Endothelial cell of umbilical vein (primary cell): ENCODE data around the gene KIAA1549.

ENCODE experiments used
- EZH2 ChIP-seq: IDR thresholded peaks from 2 replicates; pipeline ENCODE4 v1.6.1; 2012; ENCODE audit warnings: borderline replicate concordance, low read depth, mild to moderate bottlenecking, moderate library complexity, low read length, inconsistent platforms; ENCODE audit not compliant: severe bottlenecking
- JUN ChIP-seq: IDR thresholded peaks from 2 replicates; pipeline ENCODE4 v1.6.1; 2011; ENCODE audit warnings: borderline replicate concordance, low read depth; ENCODE audit not compliant: insufficient read length, insufficient read depth
- MYC ChIP-seq: IDR thresholded peaks from one replicate; pipeline ENCODE4 v1.6.1; 2011; ENCODE audit warnings: mild to moderate bottlenecking, low read depth, low read length
- POLR2A ChIP-seq: IDR thresholded peaks from 2 replicates; pipeline ENCODE4 v1.6.1; 2012; ENCODE audit warnings: low read depth, mild to moderate bottlenecking, control low read depth, low read length
- POLR2AphosphoS5 ChIP-seq: IDR thresholded peaks from 2 replicates; pipeline ENCODE4 v1.6.1; 2012; ENCODE audit warnings: low read depth, mild to moderate bottlenecking, control low read depth, low read length, moderate library complexity; ENCODE audit not compliant: insufficient read depth
- TF ChIP-seq, protein P1 (sequence below), 2 donors: IDR thresholded peaks; 1 replicate in 1 of 2; 2 replicates in 1 of 2; pipeline ENCODE4 v1.5.1; 2011; ENCODE audit warnings: low read length in 2 of 2, mild to moderate bottlenecking in 2 of 2, moderate library complexity in 2 of 2, control low read depth in 1 of 2, inconsistent platforms in 1 of 2, low read depth in 1 of 2; ENCODE audit not compliant: insufficient read depth in 1 of 2; ENCODE audit errors: extremely low read depth in 1 of 2
- TF ChIP-seq, protein P2 (sequence below): IDR thresholded peaks from 2 replicates; pipeline ENCODE4 v1.6.1; 2011; ENCODE audit not compliant: insufficient read depth, insufficient read length

DNA sequence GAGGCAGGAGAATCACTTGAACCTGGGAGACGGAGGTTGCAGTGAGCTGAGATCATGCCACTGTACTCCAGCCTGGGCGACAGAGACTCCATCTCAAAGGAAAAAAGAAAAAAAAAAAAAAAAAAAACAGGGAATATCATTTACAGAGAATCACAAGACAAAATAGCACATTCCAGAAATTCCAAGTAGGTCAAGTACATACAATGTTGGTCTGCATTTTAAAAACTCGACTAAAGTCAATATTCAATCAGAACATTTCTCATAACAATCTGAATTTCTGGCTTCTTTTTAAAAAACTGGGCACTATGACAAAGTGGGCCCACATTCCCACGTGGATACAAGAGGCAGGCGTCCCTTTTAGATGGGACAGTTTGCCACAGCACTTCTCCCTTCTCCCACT is 41.9 kb upstream of the KIAA1549 start:
- no peak for TF ChIP-seq POLR2AphosphoS5
- TF ChIP-seq, protein P1, sequence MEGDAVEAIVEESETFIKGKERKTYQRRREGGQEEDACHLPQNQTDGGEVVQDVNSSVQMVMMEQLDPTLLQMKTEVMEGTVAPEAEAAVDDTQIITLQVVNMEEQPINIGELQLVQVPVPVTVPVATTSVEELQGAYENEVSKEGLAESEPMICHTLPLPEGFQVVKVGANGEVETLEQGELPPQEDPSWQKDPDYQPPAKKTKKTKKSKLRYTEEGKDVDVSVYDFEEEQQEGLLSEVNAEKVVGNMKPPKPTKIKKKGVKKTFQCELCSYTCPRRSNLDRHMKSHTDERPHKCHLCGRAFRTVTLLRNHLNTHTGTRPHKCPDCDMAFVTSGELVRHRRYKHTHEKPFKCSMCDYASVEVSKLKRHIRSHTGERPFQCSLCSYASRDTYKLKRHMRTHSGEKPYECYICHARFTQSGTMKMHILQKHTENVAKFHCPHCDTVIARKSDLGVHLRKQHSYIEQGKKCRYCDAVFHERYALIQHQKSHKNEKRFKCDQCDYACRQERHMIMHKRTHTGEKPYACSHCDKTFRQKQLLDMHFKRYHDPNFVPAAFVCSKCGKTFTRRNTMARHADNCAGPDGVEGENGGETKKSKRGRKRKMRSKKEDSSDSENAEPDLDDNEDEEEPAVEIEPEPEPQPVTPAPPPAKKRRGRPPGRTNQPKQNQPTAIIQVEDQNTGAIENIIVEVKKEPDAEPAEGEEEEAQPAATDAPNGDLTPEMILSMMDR (IDR thresholded peaks at IDR 0.05; ENCODE audit: extremely low read depth in 1 of 2, insufficient read depth in 1 of 2, low read depth in 1 of 2, low read length in 2 of 2), result no peak
- TF ChIP-seq JUN, result no peak
- no peak for TF ChIP-seq EZH2
- TF ChIP-seq POLR2A, result no peak
- no peak for TF ChIP-seq MYC
- TF ChIP-seq, protein P2, sequence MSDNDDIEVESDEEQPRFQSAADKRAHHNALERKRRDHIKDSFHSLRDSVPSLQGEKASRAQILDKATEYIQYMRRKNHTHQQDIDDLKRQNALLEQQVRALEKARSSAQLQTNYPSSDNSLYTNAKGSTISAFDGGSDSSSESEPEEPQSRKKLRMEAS, result no peak
